ENCODE data around the gene KIF26B. TPM values are rescaled to one million over a fixed set of nuclear protein-coding genes. Genes with fewer than 3 reads are reported as not detected.

KIF26B gene
- total and polyA plus RNA-seq, 7 donors = 0.01 to 0.32 (median 0.06) TPM

DNA sequence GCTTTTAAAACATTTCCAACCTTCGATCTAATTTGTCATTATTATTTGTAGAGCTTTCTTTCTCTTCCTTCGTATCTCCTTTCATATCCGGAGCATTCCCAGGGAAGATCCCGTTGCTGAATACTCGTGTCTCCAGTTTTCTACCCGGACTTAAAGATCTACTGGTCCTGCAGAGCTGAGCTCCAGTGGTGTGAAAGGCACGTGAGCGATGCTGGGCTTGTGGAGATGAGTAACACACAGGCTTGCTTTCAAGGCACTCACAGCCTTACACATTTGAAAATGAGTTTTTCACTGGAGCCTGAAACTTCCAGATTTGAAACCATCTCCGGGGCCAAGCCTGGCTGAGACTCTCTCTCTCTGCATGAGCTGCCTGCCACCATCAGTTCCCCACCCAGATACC is 428.3 kb downstream of the KIF26B start:
- intact Hi-C loops (cut with DNase I) = no loop called here
- no peak overlapping the region for H3K27ac ChIP-seq
- H3K9me3 ChIP-seq = no peaks in the 10 kb centered on the region
- no peak overlapping the region for H3K4me3 ChIP-seq
- no peaks in the 10 kb centered on the region for H3K4me1 ChIP-seq
- H3K27me3 ChIP-seq (ENCODE audit: insufficient read depth in 3 of 3, low read length in 2 of 3) = peaks cover 0 to 3% (median 2%) of the 10 kb centered on the region in 3 donors
- no peak for DNase-seq
- no peaks in the 10 kb centered on the region for H3K36me3 ChIP-seq (ENCODE audit: insufficient read depth in 1 of 2, low read depth in 1 of 2)
- ATAC-seq = no peak
- WGBS, 3 donors = 69 to 74% (median 70%) methylated on average over 9 of the region's 9 CpGs
- TF ChIP-seq, protein P1, sequence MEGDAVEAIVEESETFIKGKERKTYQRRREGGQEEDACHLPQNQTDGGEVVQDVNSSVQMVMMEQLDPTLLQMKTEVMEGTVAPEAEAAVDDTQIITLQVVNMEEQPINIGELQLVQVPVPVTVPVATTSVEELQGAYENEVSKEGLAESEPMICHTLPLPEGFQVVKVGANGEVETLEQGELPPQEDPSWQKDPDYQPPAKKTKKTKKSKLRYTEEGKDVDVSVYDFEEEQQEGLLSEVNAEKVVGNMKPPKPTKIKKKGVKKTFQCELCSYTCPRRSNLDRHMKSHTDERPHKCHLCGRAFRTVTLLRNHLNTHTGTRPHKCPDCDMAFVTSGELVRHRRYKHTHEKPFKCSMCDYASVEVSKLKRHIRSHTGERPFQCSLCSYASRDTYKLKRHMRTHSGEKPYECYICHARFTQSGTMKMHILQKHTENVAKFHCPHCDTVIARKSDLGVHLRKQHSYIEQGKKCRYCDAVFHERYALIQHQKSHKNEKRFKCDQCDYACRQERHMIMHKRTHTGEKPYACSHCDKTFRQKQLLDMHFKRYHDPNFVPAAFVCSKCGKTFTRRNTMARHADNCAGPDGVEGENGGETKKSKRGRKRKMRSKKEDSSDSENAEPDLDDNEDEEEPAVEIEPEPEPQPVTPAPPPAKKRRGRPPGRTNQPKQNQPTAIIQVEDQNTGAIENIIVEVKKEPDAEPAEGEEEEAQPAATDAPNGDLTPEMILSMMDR (IDR thresholded peaks at IDR 0.05) = no peak

- intact Hi-C loops (cut with DNase I) = no loop called here
- Histone ChIP-seq H3K36me3 (ENCODE audit: insufficient read depth in 1 of 2, low read depth in 1 of 2) (no peaks in the 10 kb centered on the region), H3K27ac (no peak overlapping the region), H3K9me3 (no peaks in the 10 kb centered on the region), H3K4me1 (no peaks in the 10 kb centered on the region), H3K4me3 (no peak overlapping the region), H3K27me3 (ENCODE audit: insufficient read depth in 3 of 3, low read length in 2 of 3) (peaks cover 0 to 3% (median 2%) of the 10 kb centered on the region in 3 donors)
- TF ChIP-seq, protein P1 (IDR thresholded peaks at IDR 0.05) = no peak
- ATAC-seq = no peak
- DNase-seq = no peak
- WGBS, 3 donors = 67 to 73% (median 71%) methylated on average over 15 of the region's 15 CpGs
These were observed 429.0 kb downstream of the KIF26B start for GRCh38 chr1:245583575-245584330.

DNA sequence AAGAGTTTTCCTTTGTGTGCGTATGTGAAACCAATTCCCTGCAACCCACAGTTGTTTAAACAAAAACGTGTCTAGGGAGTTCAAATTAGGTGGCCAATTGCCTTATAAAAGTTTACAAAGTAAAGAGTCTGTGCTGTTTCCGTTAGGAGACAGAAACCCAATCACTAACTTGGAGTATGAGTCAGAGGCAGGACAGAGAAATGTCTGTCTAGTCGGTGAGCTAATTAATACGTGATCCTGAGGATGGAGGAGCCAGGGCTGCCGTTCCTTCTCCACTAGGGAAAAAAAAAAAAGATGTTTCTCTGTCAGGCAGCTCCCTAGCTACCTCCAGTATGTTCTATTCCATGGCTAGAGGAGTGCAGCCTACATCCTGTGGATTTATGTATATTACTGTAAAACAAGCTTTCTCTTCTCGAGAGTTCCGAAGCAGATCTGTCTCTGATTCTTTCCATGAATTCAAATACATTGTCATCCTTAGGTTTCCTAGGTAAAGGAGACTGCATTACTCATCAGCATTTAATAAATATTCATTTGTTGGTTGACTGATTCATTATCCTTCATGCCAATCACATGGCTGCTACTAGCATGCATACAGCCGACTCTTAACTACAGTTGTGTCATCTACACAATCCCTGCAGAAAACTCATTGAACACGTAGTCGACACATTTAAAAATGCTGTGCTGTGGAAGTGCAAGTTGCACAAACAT is 430.6 kb downstream of the KIF26B start:
- peaks cover 0 to 3% (median 0%) of the 10 kb centered on the region in 3 donors for H3K27me3 ChIP-seq (ENCODE audit: insufficient read depth in 3 of 3, low read length in 2 of 3)
- intact Hi-C loops (cut with DNase I) = no loop called here
- H3K9me3 ChIP-seq = no peaks in the 10 kb centered on the region
- no peaks in the 10 kb centered on the region for H3K36me3 ChIP-seq (ENCODE audit: insufficient read depth in 1 of 2, low read depth in 1 of 2)
- no peaks in the 10 kb centered on the region for H3K4me1 ChIP-seq
- DNase-seq = no peak
- no peak overlapping the region for H3K27ac ChIP-seq
- no peak overlapping the region for H3K4me3 ChIP-seq
- no peak for ATAC-seq
- TF ChIP-seq, protein P1 (IDR thresholded peaks at IDR 0.05) = no peak
- WGBS, 3 donors = 56 to 61% (median 60%) methylated on average over 11 of the region's 11 CpGs

DNA sequence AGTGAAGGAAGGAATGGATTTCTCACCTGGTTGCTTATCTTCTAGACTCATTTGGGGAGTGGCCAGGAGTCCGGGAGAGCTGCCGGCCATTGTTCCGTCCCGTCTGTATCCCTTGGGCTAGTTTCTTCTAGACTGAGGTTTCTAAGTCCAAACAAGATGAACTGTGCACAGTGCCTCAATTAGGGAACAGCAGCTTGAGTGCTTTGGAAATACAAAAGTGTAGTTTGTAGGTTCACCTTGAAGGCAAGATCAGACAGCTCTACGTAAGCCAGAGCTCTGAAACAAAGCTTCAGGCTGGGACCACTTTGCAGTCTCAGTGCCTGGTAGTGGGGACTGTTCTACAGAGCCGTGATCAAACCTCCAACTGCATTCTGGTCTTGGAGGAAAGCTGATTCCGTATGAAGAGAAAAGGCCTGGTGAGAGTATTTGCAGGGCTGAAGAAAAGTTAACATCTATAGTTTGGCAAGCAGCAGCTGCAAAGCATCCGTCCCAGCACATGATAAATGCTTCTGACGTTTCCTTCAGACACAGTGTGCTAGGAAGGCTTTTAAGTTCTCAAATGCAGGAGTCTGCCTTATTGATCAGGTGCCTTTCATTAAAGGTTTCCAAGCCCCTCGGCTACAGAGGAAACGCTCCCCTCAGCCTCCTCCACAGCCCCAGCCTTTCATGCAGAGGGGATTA is 432.8 kb downstream of the KIF26B start:
- TF ChIP-seq, protein P1 (IDR thresholded peaks at IDR 0.05) = no peak
- DNase-seq = no peak
- H3K4me3 ChIP-seq = no peak overlapping the region
- no peak overlapping the region for H3K27ac ChIP-seq
- no peaks in the 10 kb centered on the region for H3K36me3 ChIP-seq (ENCODE audit: insufficient read depth in 1 of 2, low read depth in 1 of 2)
- no peaks in the 10 kb centered on the region for H3K9me3 ChIP-seq
- intact Hi-C loops (cut with DNase I) = no loop called here
- no peaks in the 10 kb centered on the region for H3K27me3 ChIP-seq (ENCODE audit: insufficient read depth in 3 of 3, low read length in 2 of 3)
- no peak for ATAC-seq
- H3K4me1 ChIP-seq = no peaks in the 10 kb centered on the region
- WGBS, 3 donors = 56 to 68% (median 59%) methylated on average over 11 of the region's 11 CpGs
